PC-9 (cell line): ENCODE measurements around the gene ZNRF1. TPM values are rescaled to one million over a fixed set of nuclear protein-coding genes. Genes with fewer than 3 reads are reported as not detected.

Source experiments
- BruUV-seq: library from RNA; stranded (reverse); fragments of 400-500 nt; replicated peaks from 2 replicates; lab custom pipeline; 2021; lab: Mats Ljungman, UMichigan
- CTCF ChIA-PET: fragments of 300-600 bp; sonication (Branson Sonifier 250); formaldehyde crosslinking; loops from one replicate; lab custom pipeline; 2022; ENCODE audit warnings: antibody characterized with exemption; lab: Charles Lee
- POLR2A ChIA-PET: fragments of 300-600 bp; sonication (Branson Sonifier 250); formaldehyde crosslinking; loops from one replicate; lab custom pipeline; 2022; ENCODE audit warnings: antibody characterized with exemption; ENCODE audit not compliant: unreplicated experiment; lab: Charles Lee
- DNase-seq, 2 experiments: peaks; one replicate each; pipeline versions ENCODE4 v3.0.0 to v3.0.0-alpha.2; 2015 to 2022; ENCODE audit warnings: mixed read lengths in 1 of 2
- H2AFZ ChIP-seq: fragments of 200-600 bp; sonication (generic); 2 replicates; pipeline ENCODE4 v1.8.1; 2017; ENCODE audit warnings: antibody characterized with exemption
- H3F3A ChIP-seq: fragments of 200-600 bp; sonication (generic); 2 replicates; pipeline ENCODE4 v1.8.1; 2017; ENCODE audit warnings: antibody characterized with exemption, mild to moderate bottlenecking, low read depth; ENCODE audit not compliant: insufficient read depth
- H3K27ac ChIP-seq: fragments of 200-600 bp; sonication (generic); 2 replicates; pipeline ENCODE4 v1.6.1; 2016; ENCODE audit warnings: mixed run types
- H3K27me3 ChIP-seq: fragments of 200-600 bp; sonication (generic); 2 replicates; pipeline ENCODE4 v1.6.1; 2016; ENCODE audit warnings: low read depth, mixed run types; ENCODE audit not compliant: insufficient read depth
- H3K36me3 ChIP-seq: fragments of 200-600 bp; sonication (generic); 2 replicates; pipeline ENCODE4 v1.6.1; 2016; ENCODE audit warnings: low read depth, mixed run types
- H3K4me1 ChIP-seq: fragments of 200-600 bp; sonication (generic); replicated peaks from 2 replicates; pipeline ENCODE4 v1.6.1; 2016; ENCODE audit warnings: mixed run types; ENCODE audit not compliant: insufficient read depth
- H3K4me2 ChIP-seq: fragments of 200-600 bp; sonication (generic); 2 replicates; pipeline ENCODE4 v1.6.1; 2017; ENCODE audit warnings: mixed run types
- H3K4me3 ChIP-seq: fragments of 200-600 bp; sonication (generic); 2 replicates; pipeline ENCODE4 v1.6.1; 2016; ENCODE audit warnings: mixed run types
- H3K79me2 ChIP-seq: fragments of 200-600 bp; sonication (generic); 2 replicates; pipeline ENCODE4 v1.6.1; 2017; ENCODE audit warnings: low read depth, mixed run types
- H3K9me2 ChIP-seq: fragments of 200-600 bp; sonication (generic); 2 replicates; pipeline ENCODE4 v1.8.1; 2017; ENCODE audit warnings: mild to moderate bottlenecking; ENCODE audit not compliant: insufficient read depth
- H3K9me3 ChIP-seq: fragments of 200-600 bp; sonication (generic); 2 replicates; pipeline ENCODE4 v1.8.1; 2016; ENCODE audit warnings: low read depth; ENCODE audit not compliant: insufficient read depth
- H4K20me1 ChIP-seq: fragments of 200-600 bp; sonication (generic); 2 replicates; pipeline ENCODE4 v1.8.1; 2017; ENCODE audit not compliant: insufficient read depth
- CTCF ChIP-seq: fragments of 200-600 bp; sonication (generic); conservative IDR thresholded peaks from 2 replicates; pipeline ENCODE4 v1.6.1; 2017; ENCODE audit warnings: mixed run types, antibody characterized with exemption, mild to moderate bottlenecking, moderate library complexity
- EZH2 ChIP-seq: fragments of 200-600 bp; sonication (generic); IDR thresholded peaks from 2 replicates; pipeline ENCODE4 v1.8.0; 2017; ENCODE audit warnings: antibody characterized with exemption, low read depth
- intact Hi-C: fragments of 100-400 bp; cut with micrococcal nuclease; formaldehyde crosslinking; loops from one replicate; pipeline ENCODE4 v1.10.0; 2022; ENCODE audit not compliant: unreplicated experiment
- total RNA-seq: library from RNA; stranded (reverse); gene quantifications from 2 replicates; pipeline ENCODE4 v1.2.3, GENCODE V29; 2021

The ZNRF1 gene
- total RNA-seq, 1 experiment from 2014 or later: 64.4 TPM

GRCh38 chr16:75114179-75114945 is 115.5 kb downstream of the ZNRF1 start:
- Histone ChIP-seq H3K9me3 (no peaks in the 10 kb centered on the region), H3K27ac (no peak overlapping the region), H4K20me1 (no peaks in the 10 kb centered on the region), H3K27me3 (no peaks in the 10 kb centered on the region), H3K9me2 (no peaks in the 10 kb centered on the region), H3F3A (peaks cover 19% of the 10 kb centered on the region), H2AFZ (no peak overlapping the region), H3K36me3 (no peaks in the 10 kb centered on the region), H3K4me2 (no peak overlapping the region), H3K4me3 (no peak overlapping the region), H3K4me1 (peaks cover 23% of the 10 kb centered on the region), H3K79me2 (no peaks in the 10 kb centered on the region)
- no peak for TF ChIP-seq CTCF
- no peak for TF ChIP-seq EZH2
- CTCF ChIA-PET: no interaction called here
- no TSS peak for BruUV-seq
- no peak for DNase-seq
- intact Hi-C loops: loop anchor here (5.0 kb wide), 1 partner anchor 237 kb away; no protein-coding TSS in a partner anchor
- POLR2A ChIA-PET: no interaction called here

GRCh38 chr16:75114946-75115825 is 116.4 kb downstream of the ZNRF1 start:
- Histone ChIP-seq H3K79me2 (no peaks in the 10 kb centered on the region), H3K4me3 (no peak overlapping the region), H3K27me3 (no peaks in the 10 kb centered on the region), H3K9me3 (no peaks in the 10 kb centered on the region), H3K4me1 (peaks cover 21% of the 10 kb centered on the region), H2AFZ (no peak overlapping the region), H3K9me2 (no peaks in the 10 kb centered on the region), H3K36me3 (no peaks in the 10 kb centered on the region), H3F3A (peaks cover 11% of the 10 kb centered on the region; the same call in 1 of the 2 replicates), H4K20me1 (no peaks in the 10 kb centered on the region), H3K4me2 (no peak overlapping the region), H3K27ac (no peak overlapping the region)
- ChIA-PET CTCF (no interaction called here), POLR2A (no interaction called here)
- BruUV-seq: no TSS peak
- DNase-seq: no peak
- TF ChIP-seq EZH2: no peak
- intact Hi-C loops: loop anchor here (5.0 kb wide), 1 partner anchor 238 kb away; no protein-coding TSS in a partner anchor

- no peak within 1 kb of the TSS for H2AFZ ChIP-seq
These were observed 117.5 kb downstream of the ZNRF1 start, which contains the start of gene LDHD for GRCh38 chr16:75116081-75116910. TSS of gene LDHD (minus strand) at chr16:75116780. CDS start at chr16:75116720, 60 bp downstream.

More at GRCh38 chr16:75116081-75116910, 117.5 kb downstream of the ZNRF1 start, which contains the start of gene LDHD:
- Histone ChIP-seq H3F3A (peaks cover 6% of the 10 kb centered on the region; the same call in 1 of the 2 replicates), H3K4me2 (peak within 1 kb of the TSS; percentile 51), H3K79me2 (no peaks in the 10 kb centered on the region), H3K4me3 (0 out of 2 replicates have a peak within 1 kb of the TSS, but pooled peaks have one; percentile 22), H3K27me3 (no peaks in the 10 kb centered on the region), H3K9me2 (no peaks in the 10 kb centered on the region), H3K9me3 (peaks cover 8% of the 10 kb centered on the region), H3K36me3 (no peaks in the 10 kb centered on the region), H3K27ac (no peak within 1 kb of the TSS), H4K20me1 (no peaks in the 10 kb centered on the region), H3K4me1 (peaks cover 10% of the 10 kb centered on the region)
- no peak for TF ChIP-seq CTCF
- TF ChIP-seq EZH2: no peak
- ChIA-PET POLR2A (interaction anchor here (0.5 to 0.7 kb wide), 3 partner anchors 113 to 400 kb away, joined by 3 to 6 read pairs (median 3); partner anchors contain the start of gene ZNRF1), CTCF (interaction anchor here (0.6 kb wide), 1 partner anchor 253 kb away, joined by 3 read pairs; no protein-coding TSS in a partner anchor)
- intact Hi-C loops: no loop called here
- DNase-seq: peak; percentile 70 to 76
- no TSS peak for BruUV-seq
